GM12878 (cell line): ENCODE measurements around the gene AIG1. TPM values are rescaled to one million over a fixed set of nuclear protein-coding genes. Genes with fewer than 3 reads are reported as not detected.

Experiments used
- ATAC-seq: fragments of 200-7000 bp; cut with Tn5 transposase; 3 replicates; pipeline ENCODE4 v1.9.1; 2020; ENCODE audit warnings: mild to moderate bottlenecking, moderate library complexity
- BruUV-seq: library from RNA; stranded (reverse); fragments of 400-500 nt; replicated peaks from 2 replicates; lab custom pipeline; 2021; lab: Mats Ljungman, UMichigan
- CTCF ChIA-PET: fragments of 300-600 bp; sonication (Branson Sonifier 250); formaldehyde crosslinking; extraction: SDS; loops from one replicate; lab custom pipeline; 2021; ENCODE audit warnings: inconsistent platforms; lab: Yijun Ruan, JAX
- POLR2A ChIA-PET: fragments of 350-600 bp; formaldehyde crosslinking; extraction: SDS; loops from one replicate; lab custom pipeline; 2021; ENCODE audit warnings: inconsistent platforms; lab: Charles Lee
- RAD21 ChIA-PET: fragments of 300-600 bp; sonication (Branson Sonifier 250); formaldehyde crosslinking; loops from one replicate; lab custom pipeline; 2023; ENCODE audit warnings: antibody characterized with exemption; ENCODE audit not compliant: unreplicated experiment; lab: Charles Lee
- SMC1A ChIA-PET: fragments of 300-600 bp; sonication (Branson Sonifier 250); formaldehyde crosslinking; loops from one replicate; lab custom pipeline; 2023; ENCODE audit not compliant: unreplicated experiment, uncharacterized antibody; lab: Charles Lee
- DNase-seq: peaks from one replicate; pipeline ENCODE4 v3.0.0-alpha.2; 2011; ENCODE audit warnings: low read depth, low spot score
- FAIRE-seq: peaks from 3 replicates; lab custom pipeline; 2011; peaks lifted over from hg19 to GRCh38; lab: Jason Lieb, UNC
- H2AFZ ChIP-seq: 2 replicates; pipeline ENCODE4 v1.6.0; 2011; ENCODE audit warnings: low read depth, low read length, control low read depth; ENCODE audit not compliant: control insufficient read depth
- H3K27ac ChIP-seq: 2 replicates; pipeline ENCODE4 v1.5.1; 2011; ENCODE audit warnings: control low read depth; ENCODE audit not compliant: control insufficient read depth, insufficient read depth
- H3K27me3 ChIP-seq, 2 experiments: replicated peaks in 1 of 2; 2 replicates each; pipeline versions ENCODE4 v1.6.0 to v1.6.1; 2011; ENCODE audit warnings: low read length in 1 of 2; ENCODE audit not compliant: control insufficient read depth in 2 of 2, insufficient read depth in 2 of 2
- H3K36me3 ChIP-seq, 2 experiments: 2 replicates each; pipeline ENCODE4 v1.5.1; 2011; ENCODE audit warnings: low read length in 1 of 2; ENCODE audit not compliant: control insufficient read depth in 2 of 2, insufficient read depth in 2 of 2
- H3K4me1 ChIP-seq: 2 replicates; pipeline ENCODE4 v1.6.1; 2011; ENCODE audit warnings: mild to moderate bottlenecking, low read length, moderate library complexity, mixed read lengths; ENCODE audit not compliant: control insufficient read depth, insufficient read depth
- H3K4me2 ChIP-seq: 2 replicates; pipeline ENCODE4 v1.6.0; 2011; ENCODE audit warnings: control low read depth; ENCODE audit not compliant: control insufficient read depth, insufficient read depth
- H3K4me3 ChIP-seq: fragments of 200-600 bp; sonication (generic); 2 replicates; pipeline ENCODE4 v1.5.1; 2016
- H3K79me2 ChIP-seq: 2 replicates; pipeline ENCODE4 v1.6.0; 2011; ENCODE audit warnings: low read length; ENCODE audit not compliant: control insufficient read depth, insufficient read depth
- H3K9ac ChIP-seq: 2 replicates; pipeline ENCODE4 v1.8.0; 2011; ENCODE audit warnings: low read length, control low read depth, mixed read lengths; ENCODE audit not compliant: control insufficient read depth, insufficient read depth
- H3K9me3 ChIP-seq: replicated peaks from 3 replicates; pipeline ENCODE4 v1.5.1; 2011; ENCODE audit warnings: mild to moderate bottlenecking, low read length; ENCODE audit not compliant: control insufficient read depth, insufficient read depth
- H4K20me1 ChIP-seq: 2 replicates; pipeline ENCODE4 v1.6.0; 2011; ENCODE audit not compliant: control insufficient read depth, insufficient read depth
- BCL11A ChIP-seq: IDR thresholded peaks from 2 replicates; pipeline ENCODE4 v1.6.1; 2011; ENCODE audit warnings: low read depth, low read length
- CEBPZ ChIP-seq: fragments of 150-350 bp; IDR thresholded peaks from 2 replicates; pipeline ENCODE4 v1.6.1; 2016; ENCODE audit warnings: low read depth, low read length
- CHD1 ChIP-seq: IDR thresholded peaks from 2 replicates; pipeline ENCODE4 v1.6.1; 2012; ENCODE audit warnings: low read depth, low read length, improper control_type of control experiment
- CHD4 ChIP-seq: fragments of 200-600 bp; sonication (generic); IDR thresholded peaks from 2 replicates; pipeline ENCODE4 v1.6.1; 2016; ENCODE audit warnings: mild to moderate bottlenecking
- CREM ChIP-seq: IDR thresholded peaks from 2 replicates; pipeline ENCODE4 v1.6.1; 2014; ENCODE audit warnings: antibody characterized with exemption, low read depth
- E4F1 ChIP-seq: fragments of 450-650 bp; IDR thresholded peaks from 2 replicates; pipeline ENCODE4 v1.6.1; 2018; ENCODE audit warnings: borderline replicate concordance, mild to moderate bottlenecking; ENCODE audit not compliant: partially characterized antibody
- ETV6 ChIP-seq, 2 experiments: fragments of 450-650 bp in 1 of 2; IDR thresholded peaks in 1 of 2; conservative IDR thresholded peaks in 1 of 2; 2 replicates each; pipeline ENCODE4 v1.6.1; 2014; ENCODE audit warnings: antibody characterized with exemption in 1 of 2, borderline replicate concordance in 1 of 2, low read depth in 1 of 2, mild to moderate bottlenecking in 1 of 2, moderate library complexity in 1 of 2
- NFYA ChIP-seq: IDR thresholded peaks from 2 replicates; pipeline ENCODE4 v1.6.1; 2011; ENCODE audit warnings: low read depth, mild to moderate bottlenecking, low read length, improper control_type of control experiment, borderline replicate concordance
- POLR2AphosphoS5 ChIP-seq: IDR thresholded peaks from 2 replicates; pipeline ENCODE4 v1.6.1; 2011; ENCODE audit warnings: mild to moderate bottlenecking, low read length, inconsistent platforms
- RAD21 ChIP-seq: IDR thresholded peaks from 2 replicates; pipeline ENCODE4 v1.6.1; 2011; ENCODE audit warnings: mild to moderate bottlenecking, low read depth, low read length, moderate library complexity; ENCODE audit not compliant: insufficient read depth
- SIX5 ChIP-seq: IDR thresholded peaks from 2 replicates; pipeline ENCODE4 v1.6.1; 2011; ENCODE audit warnings: mild to moderate bottlenecking, low read depth, low read length, moderate library complexity; ENCODE audit not compliant: severe bottlenecking
- SMARCA5 ChIP-seq: fragments of 450-650 bp; IDR thresholded peaks from 2 replicates; pipeline ENCODE4 v1.6.1; 2017; ENCODE audit warnings: mild to moderate bottlenecking
- TCF3 ChIP-seq: IDR thresholded peaks from 2 replicates; pipeline ENCODE4 v1.6.1; 2012; ENCODE audit warnings: low read depth, mild to moderate bottlenecking, low read length, borderline replicate concordance; ENCODE audit not compliant: insufficient read depth
- USF2 ChIP-seq: IDR thresholded peaks from 2 replicates; pipeline ENCODE4 v1.6.1; 2011; ENCODE audit warnings: low read depth, low read length, improper control_type of control experiment, borderline replicate concordance
- WGBS: methylation state at CpG from one replicate; pipeline ENCODE4 v1.1.6; 2016; ENCODE audit warnings: low lambda C conversion rate; ENCODE audit not compliant: insufficient replicate concordance, insufficient coverage; ENCODE audit errors: missing lambda C conversion rate; 5-methylcytosine and 5-hydroxymethylcytosine counted together
- in situ Hi-C: fragments of 300-500 bp; cut with MboI; formaldehyde crosslinking; loops from 9 replicates; pipeline ENCODE4 v1.14.3; 2018; ENCODE audit warnings: mixed read lengths
- intact Hi-C: fragments of 100-400 bp; cut with micrococcal nuclease; formaldehyde crosslinking; loops from one replicate; pipeline ENCODE4 v1.14.2; 2022; ENCODE audit not compliant: unreplicated experiment
- polyA plus RNA-seq, 11 experiments: library from polyadenylated mRNA; depleted of rRNA in 4 of 11; unstranded in 6 of 11; stranded (reverse) in 5 of 11; fragments of >200 nt; fragmentation: Nextera tagmentation in 4 of 11; fragmentation: Illumina TruSeq in 1 of 11; extraction: Ambion mirVana in 4 of 11; extraction: Trizol in 1 of 11; gene quantifications; 1 replicate in 1 of 11; 2 replicates in 10 of 11; pipeline versions ENCODE4 v1.2.1 to v1.2.3, GENCODE V29; 2011 to 2016; ENCODE audit warnings: inconsistent platforms in 2 of 11, missing spikeins in 2 of 11, low read depth in 1 of 11
- total RNA-seq, 4 experiments: library from RNA; depleted of rRNA in 3 of 4; stranded (reverse); fragments of >200 nt in 3 of 4; fragmentation: Illumina TruSeq in 1 of 4; extraction: Trizol in 1 of 4; gene quantifications; 2 replicates each; pipeline versions ENCODE4 v1.2.1 to v1.2.3, GENCODE V29; 2013 to 2021

AIG1 gene
- total and polyA plus RNA-seq, 10 of the 15 experiments (the other 5 are each of a cell fraction or from before 2014, with no cell fraction given): 27.0 to 74.5 (median 36.4) TPM

GRCh38 chr6:143192766-143193165, 132.1 kb downstream of the AIG1 start (continued):
- TF ChIP-seq CEBPZ: no peak

- H3K36me3 ChIP-seq: no peaks in the 10 kb centered on the region
- SMC1A ChIA-PET: no interaction called here
- H3K4me3 ChIP-seq: no peak overlapping the region
- H3K27me3 ChIP-seq: no peaks in the 10 kb centered on the region
- no peaks in the 10 kb centered on the region for H3K79me2 ChIP-seq
- H4K20me1 ChIP-seq: no peaks in the 10 kb centered on the region
- intact Hi-C loops (no loop called here), in situ Hi-C loops (no loop called here)
- no peak overlapping the region for H3K9ac ChIP-seq
- DNase-seq (no peak), FAIRE-seq (no peak), ATAC-seq (no peak)
- H3K27ac ChIP-seq: no peak overlapping the region
- RAD21 ChIA-PET: no interaction called here
- WGBS: 100% methylated on average over 1 of the region's 1 CpG
- H3K4me2 ChIP-seq: no peak overlapping the region
- H3K9me3 ChIP-seq: no peaks in the 10 kb centered on the region
- H3K4me1 ChIP-seq: no peaks in the 10 kb centered on the region
- H2AFZ ChIP-seq: no peak overlapping the region
- BruUV-seq: no TSS peak
- CTCF ChIA-PET: no interaction called here
- POLR2A ChIA-PET: no interaction called here
- TF ChIP-seq POLR2AphosphoS5 (no peak), CREM (no peak), RAD21 (no peak), NFYA (no peak), SMARCA5 (no peak), E4F1 (no peak), CHD1 (no peak), TCF3 (no peak), ETV6 (conservative IDR thresholded peaks at IDR 0.05 in 1 of 2, IDR thresholded peaks at IDR 0.05 in 1 of 2; ENCODE audit: borderline replicate concordance in 1 of 2, low read depth in 1 of 2) (no peak), USF2 (no peak), SIX5 (no peak), CHD4 (no peak), BCL11A (no peak)
Observed at GRCh38 chr6:143193571-143194094, 132.9 kb downstream of the AIG1 start.
